ENCODE measurements around the gene KHK.

DNA sequence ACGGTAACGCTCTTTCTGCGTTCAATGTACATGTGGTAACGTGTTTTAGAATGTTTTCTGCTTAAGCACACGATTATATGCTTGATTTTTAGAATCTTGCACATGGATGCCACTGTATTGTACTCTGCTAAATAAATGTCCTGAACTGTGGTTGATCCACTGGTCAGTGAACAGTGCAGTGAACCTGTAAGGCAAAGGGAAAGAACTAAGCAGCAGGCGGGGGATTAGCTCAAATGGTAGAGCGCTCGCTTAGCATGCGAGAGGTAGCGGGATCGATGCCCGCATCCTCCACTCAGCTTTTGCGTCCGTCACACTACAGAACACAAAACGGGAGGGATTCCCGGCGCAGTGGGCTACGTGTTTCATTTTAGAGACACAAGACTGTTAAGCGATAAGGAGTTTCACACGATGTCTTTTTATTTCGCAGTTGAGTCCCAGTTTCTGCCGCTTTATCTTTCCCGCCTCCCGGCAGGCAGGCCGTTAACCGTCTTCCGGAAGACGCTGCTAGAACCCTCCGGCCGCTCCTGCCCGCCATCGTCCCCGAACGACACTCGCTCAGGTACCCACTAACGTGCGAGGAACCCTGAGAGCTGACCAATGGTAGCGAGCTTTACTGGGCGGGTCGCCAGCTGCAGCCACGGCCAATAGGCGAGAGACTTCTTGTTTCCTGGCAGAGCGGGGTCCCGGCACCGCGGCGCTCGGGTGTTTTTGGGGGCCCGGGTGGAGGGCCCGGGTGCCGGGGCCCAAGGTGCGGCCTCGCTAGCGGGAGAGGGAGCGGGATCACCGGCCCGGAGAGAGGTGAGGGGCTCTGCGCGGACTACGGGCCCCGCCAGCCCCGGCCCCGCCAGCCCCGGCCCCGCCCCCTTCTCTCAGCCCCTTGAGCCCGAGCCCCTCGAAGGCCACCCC lies 35.3 kb upstream of the KHK start, which contains the start of gene AGBL5:
- TF ChIP-seq EZH2phosphoT487 (IDR thresholded peaks at IDR 0.05; ENCODE audit: insufficient read depth, low read depth) (no peak), EZH2 (IDR thresholded peaks at IDR 0.05; ENCODE audit: insufficient read depth, poor library complexity, severe bottlenecking) (no peak)
